HepG2 (cell line): ENCODE data around the gene AVPR2. TPM values are rescaled to one million over a fixed set of nuclear protein-coding genes. Genes with fewer than 3 reads are reported as not detected.

Experiments
- ATAC-seq: fragments of 200-7000 bp; cut with Tn5 transposase; 3 replicates; pipeline ENCODE4 v1.9.1; 2020; ENCODE audit warnings: mild to moderate bottlenecking, moderate library complexity
- BruUV-seq: library from RNA; stranded (reverse); fragments of 400-500 nt; replicated peaks from 2 replicates; lab custom pipeline; 2021; lab: Mats Ljungman, UMichigan
- CTCF ChIA-PET: fragments of 300-600 bp; formaldehyde crosslinking; extraction: SDS; loops from one replicate; lab custom pipeline; 2021; ENCODE audit warnings: low total read pairs, inconsistent platforms, low intra/inter-chr PET ratio; lab: Yijun Ruan, JAX
- POLR2A ChIA-PET: fragments of 350-600 bp; sonication (Branson Sonifier 250); formaldehyde crosslinking; loops from one replicate; lab custom pipeline; 2020; ENCODE audit warnings: antibody characterized with exemption, inconsistent platforms; lab: Yijun Ruan, JAX
- DNase-seq: peaks from one replicate; pipeline ENCODE4 v3.0.0-alpha.2; 2015; ENCODE audit warnings: low spot score
- FAIRE-seq: peaks from 3 replicates; lab custom pipeline; 2011; peaks lifted over from hg19 to GRCh38; lab: Jason Lieb, UNC
- H2AFZ ChIP-seq: one replicate; pipeline ENCODE4 v1.6.1; 2011; ENCODE audit warnings: low read length, inconsistent platforms
- H3K27ac ChIP-seq: fragments of 300-600 bp; 3 replicates; pipeline ENCODE4 v1.8.0; 2011; ENCODE audit warnings: mixed run types, mild to moderate bottlenecking, mixed read lengths, low read length, inconsistent platforms; ENCODE audit not compliant: insufficient read depth; ENCODE audit errors: extremely low read length
- H3K27me3 ChIP-seq, 2 experiments: fragments of 200-600 bp in 1 of 2; 2 replicates in 1 of 2; 3 replicates in 1 of 2; pipeline versions ENCODE4 v1.6.0 to v1.8.0; 2011; ENCODE audit warnings: low read length in 2 of 2, mild to moderate bottlenecking in 2 of 2, moderate library complexity in 2 of 2, inconsistent platforms in 1 of 2; ENCODE audit not compliant: insufficient read depth in 2 of 2, control insufficient read depth in 1 of 2
- H3K36me3 ChIP-seq, 2 experiments: fragments of 200-600 bp in 1 of 2; replicated peaks in 1 of 2; 2 replicates in 1 of 2; 3 replicates in 1 of 2; pipeline versions ENCODE4 v1.5.1 to v1.8.0; 2011; ENCODE audit warnings: low read length in 2 of 2, inconsistent platforms in 1 of 2; ENCODE audit not compliant: insufficient read depth in 2 of 2, control insufficient read depth in 1 of 2
- H3K4me1 ChIP-seq: 2 replicates; pipeline ENCODE4 v1.5.1; 2012; ENCODE audit warnings: low read length, inconsistent platforms; ENCODE audit not compliant: insufficient read depth
- H3K4me2 ChIP-seq: 2 replicates; pipeline ENCODE4 v1.6.0; 2011; ENCODE audit warnings: low read depth, low read length, inconsistent platforms
- H3K4me3 ChIP-seq, 3 experiments: fragments of 200-600 bp in 1 of 3; sonication (generic), shearing (Covaris generic) in 1 of 3; replicated peaks in 1 of 3; 2 replicates each; pipeline ENCODE4 v1.5.1; 2011 to 2016; ENCODE audit warnings: low read length in 3 of 3, inconsistent platforms in 2 of 3, low read depth in 2 of 3, mild to moderate bottlenecking in 2 of 3, control low read depth in 1 of 3, mixed read lengths in 1 of 3; ENCODE audit not compliant: insufficient read depth in 1 of 3
- H3K79me2 ChIP-seq: one replicate; pipeline ENCODE4 v1.6.1; 2011; ENCODE audit warnings: low read length, inconsistent platforms; ENCODE audit not compliant: insufficient read depth
- H3K9ac ChIP-seq: 2 replicates; pipeline ENCODE4 v1.6.0; 2011; ENCODE audit warnings: mild to moderate bottlenecking, low read depth, low read length, inconsistent platforms; ENCODE audit not compliant: insufficient read depth
- H3K9me3 ChIP-seq: 2 replicates; pipeline ENCODE4 v1.5.1; 2012; ENCODE audit warnings: mild to moderate bottlenecking, low read length
- H4K20me1 ChIP-seq: 2 replicates; pipeline ENCODE4 v1.6.0; 2011; ENCODE audit warnings: inconsistent platforms, mild to moderate bottlenecking, low read length, moderate library complexity; ENCODE audit not compliant: insufficient read depth
- ATAD3A ChIP-seq: sonication (generic); formaldehyde crosslinking; IDR thresholded peaks from 2 replicates; pipeline ENCODE4 v1.4.0; 2020; ENCODE audit warnings: missing genetic modification reagents
- EHMT2 ChIP-seq: fragments of 200-600 bp; sonication (generic); IDR thresholded peaks from 2 replicates; pipeline ENCODE4 v1.7.0; 2017; ENCODE audit warnings: antibody characterized with exemption, low read depth, low read length, borderline replicate concordance
- ELK4 ChIP-seq: sonication (generic); formaldehyde crosslinking; IDR thresholded peaks from 2 replicates; pipeline ENCODE4 v1.9.0; 2021; ENCODE audit warnings: missing genetic modification reagents, borderline replicate concordance
- IRF2 ChIP-seq: IDR thresholded peaks from 2 replicates; pipeline ENCODE4 v1.6.1; 2018; ENCODE audit warnings: missing genetic modification reagents, missing compliant biosample characterization
- NR0B2 ChIP-seq: sonication (generic); formaldehyde crosslinking; IDR thresholded peaks from 2 replicates; pipeline ENCODE4 v1.4.0; 2020; ENCODE audit warnings: mild to moderate bottlenecking, missing genetic modification reagents
- SALL2 ChIP-seq: sonication (generic); formaldehyde crosslinking; IDR thresholded peaks from 2 replicates; pipeline ENCODE4 v1.8.1; 2023; ENCODE audit warnings: mild to moderate bottlenecking, missing genetic modification reagents, inconsistent platforms
- TCF7L2 ChIP-seq: IDR thresholded peaks from 2 replicates; pipeline ENCODE4 v1.6.1; 2011; ENCODE audit warnings: mild to moderate bottlenecking, low read depth, low read length, moderate library complexity
- ZFP90 ChIP-seq: sonication (generic); formaldehyde crosslinking; IDR thresholded peaks from 2 replicates; pipeline ENCODE4 v1.8.0; 2022; ENCODE audit warnings: missing genetic modification reagents, mild to moderate bottlenecking, inconsistent platforms, borderline replicate concordance
- ZNF44 ChIP-seq: sonication (generic); formaldehyde crosslinking; IDR thresholded peaks from 2 replicates; pipeline ENCODE4 v1.5.1; 2020; ENCODE audit warnings: mild to moderate bottlenecking, missing genetic modification reagents
- ZNF558 ChIP-seq: sonication (generic); formaldehyde crosslinking; IDR thresholded peaks from 2 replicates; pipeline ENCODE4 v1.9.0; 2022; ENCODE audit warnings: mild to moderate bottlenecking, missing genetic modification reagents, borderline replicate concordance
- ZNF792 ChIP-seq: IDR thresholded peaks from 2 replicates; pipeline ENCODE4 v1.6.1; 2016
- ZXDC ChIP-seq: sonication (generic); formaldehyde crosslinking; IDR thresholded peaks from 2 replicates; pipeline ENCODE4 v1.5.0; 2020; ENCODE audit warnings: mild to moderate bottlenecking, missing genetic modification reagents
- WGBS: methylation state at CpG from one replicate; pipeline ENCODE4 v1.1.6; 2017; ENCODE audit warnings: low lambda C conversion rate; 5-methylcytosine and 5-hydroxymethylcytosine counted together
- in situ Hi-C: cut with HindIII; loops from 2 replicates; pipeline ENCODE4 v1.10.0; 2017; ENCODE audit warnings: low pct_unique_long_range_greater_than_20kb; ENCODE audit not compliant: extremely low pct_ligation_motif_present
- intact Hi-C: fragments of 100-400 bp; cut with micrococcal nuclease; formaldehyde crosslinking; loops from one replicate; pipeline ENCODE4 v1.10.0; 2022; ENCODE audit not compliant: unreplicated experiment
- polyA plus RNA-seq, 8 experiments: library from polyadenylated mRNA; depleted of rRNA in 3 of 8; stranded (reverse) in 7 of 8; unstranded in 1 of 8; fragments of >200 nt; fragmentation: Illumina TruSeq in 4 of 8; extraction: Trizol in 4 of 8; gene quantifications; 2 replicates each; pipeline versions ENCODE4 v1.2.1 to v1.2.3, GENCODE V29; 2011 to 2016; ENCODE audit warnings: low read depth in 4 of 8, missing spikeins in 1 of 8, mixed read lengths in 1 of 8; ENCODE audit not compliant: insufficient read depth in 1 of 8
- total RNA-seq, 5 experiments: library from RNA; depleted of rRNA; stranded (reverse); fragments of >200 nt; fragmentation: Illumina TruSeq; extraction: Trizol; gene quantifications; 2 replicates each; pipeline ENCODE4 v1.2.3, GENCODE V29; 2016; ENCODE audit warnings: low read depth in 1 of 5

Gene AVPR2
- total and polyA plus RNA-seq, 2 of the 13 experiments (the other 11 are each of a cell fraction or from before 2014, with no cell fraction given), result not detected

GRCh38 chrX:153863251-153863991 lies 41.1 kb upstream of the AVPR2 start:
- in situ Hi-C loops, result no loop called here
- TF ChIP-seq ATAD3A (CRISPR knock-in tag) (no peak), ZNF792 (CRISPR knock-in tag) (no peak), EHMT2 (no peak), ELK4 (no peak), ZFP90 (no peak), IRF2 (CRISPR knock-in tag) (no peak), NR0B2 (CRISPR knock-in tag) (no peak), SALL2 (CRISPR knock-in tag) (no peak), ZNF44 (CRISPR knock-in tag) (no peak), ZXDC (CRISPR knock-in tag) (no peak), ZNF558 (no peak), TCF7L2 (no peak)
- TF ChIP-seq, all 625 proteins: peak for 0
- no peaks in the 10 kb centered on the region for H3K36me3 ChIP-seq
- ChIA-PET POLR2A (no interaction called here), CTCF (no interaction called here)
- H3K9me3 ChIP-seq, result no peaks in the 10 kb centered on the region
- H3K27ac ChIP-seq, result no peak overlapping the region
- BruUV-seq, result no TSS peak
- WGBS, result 67% methylated on average over 7 of the region's 28 CpGs
- FAIRE-seq (no peak), ATAC-seq (no peak), DNase-seq (no peak)
- intact Hi-C loops, result no loop called here
- no peak overlapping the region for H3K4me2 ChIP-seq
- H3K79me2 ChIP-seq, result no peaks in the 10 kb centered on the region
- no peaks in the 10 kb centered on the region; a peak in 1 of 5 replicates for H3K27me3 ChIP-seq
- H2AFZ ChIP-seq, result no peak overlapping the region
- no peak overlapping the region for H3K9ac ChIP-seq
- no peaks in the 10 kb centered on the region for H4K20me1 ChIP-seq
- no peaks in the 10 kb centered on the region for H3K4me1 ChIP-seq
- no peak overlapping the region for H3K4me3 ChIP-seq
